IMR-90 (cell line): ENCODE results near the gene ALKBH3. TPM values are rescaled to one million over a fixed set of nuclear protein-coding genes. Genes with fewer than 3 reads are reported as not detected.

Source experiments
- ATAC-seq: fragments of 200-7000 bp; cut with Tn5 transposase; 2 replicates; pipeline ENCODE4 v1.9.1; 2020; ENCODE audit warnings: low read depth, mild to moderate bottlenecking, moderate library complexity
- BruUV-seq: library from RNA; stranded (reverse); fragments of 400-500 nt; replicated peaks from 2 replicates; lab custom pipeline; 2021; lab: Mats Ljungman, UMichigan
- CTCF ChIA-PET: fragments of 300-600 bp; formaldehyde crosslinking; extraction: SDS; loops from one replicate; lab custom pipeline; 2021; ENCODE audit warnings: antibody characterized with exemption; lab: Yijun Ruan, JAX
- POLR2A ChIA-PET: fragments of 300-600 bp; sonication (Branson Sonifier 250); formaldehyde crosslinking; loops from one replicate; lab custom pipeline; 2022; ENCODE audit warnings: antibody characterized with exemption; ENCODE audit not compliant: unreplicated experiment; lab: Charles Lee
- DNase-seq: peaks from one replicate; pipeline ENCODE4 v3.0.0; 2013
- H2AFZ ChIP-seq: replicated peaks from 2 replicates; pipeline ENCODE3; 2013; ENCODE audit warnings: low read length, mild to moderate bottlenecking; ENCODE audit not compliant: poor library complexity
- H2AK5ac ChIP-seq: 2 replicates; pipeline ENCODE4 v1.6.1; 2013; ENCODE audit warnings: low read depth, low read length, inconsistent platforms
- H2AK9ac ChIP-seq: replicated peaks from 2 replicates; pipeline ENCODE3; 2013; ENCODE audit warnings: mild to moderate bottlenecking, low read depth, low read length, moderate library complexity; ENCODE audit not compliant: poor library complexity
- H2BK120ac ChIP-seq: 2 replicates; pipeline ENCODE4 v1.6.1; 2013; ENCODE audit warnings: low read depth, low read length, inconsistent platforms
- H2BK15ac ChIP-seq: 3 replicates; pipeline ENCODE4 v1.6.1; 2013; ENCODE audit warnings: low read depth, low read length, inconsistent platforms
- H2BK20ac ChIP-seq: 2 replicates; pipeline ENCODE4 v1.6.1; 2013; ENCODE audit warnings: low read depth, mild to moderate bottlenecking, inconsistent platforms, low read length, moderate library complexity
- H2BK5ac ChIP-seq: 2 replicates; pipeline ENCODE4 v1.6.1; 2013; ENCODE audit warnings: mild to moderate bottlenecking, low read depth, low read length, inconsistent platforms; ENCODE audit not compliant: poor library complexity, severe bottlenecking
- H3K14ac ChIP-seq: replicated peaks from 2 replicates; pipeline ENCODE4 v1.6.1; 2013; ENCODE audit warnings: low read depth, low read length, inconsistent platforms
- H3K18ac ChIP-seq: 2 replicates; pipeline ENCODE4 v1.6.1; 2013; ENCODE audit warnings: low read depth, low read length, control low read depth
- H3K23ac ChIP-seq: 2 replicates; pipeline ENCODE4 v1.6.1; 2013; ENCODE audit warnings: low read depth, low read length, inconsistent platforms
- H3K27ac ChIP-seq: 2 replicates; pipeline ENCODE4 v1.5.1; 2013; ENCODE audit warnings: mild to moderate bottlenecking, control low read depth, low read length; ENCODE audit not compliant: insufficient read depth
- H3K27me3 ChIP-seq: 2 replicates; pipeline ENCODE4 v1.6.1; 2013; ENCODE audit warnings: low read length; ENCODE audit not compliant: control insufficient read depth, insufficient read depth
- H3K36me3 ChIP-seq: 2 replicates; pipeline ENCODE4 v1.6.1; 2013; ENCODE audit warnings: low read length, mixed read lengths; ENCODE audit not compliant: control insufficient read depth, insufficient read depth
- H3K4ac ChIP-seq: 2 replicates; pipeline ENCODE4 v1.6.1; 2013; ENCODE audit warnings: low read depth, low read length, inconsistent platforms
- H3K4me1 ChIP-seq: 2 replicates; pipeline ENCODE4 v1.6.1; 2013; ENCODE audit warnings: low read length, mixed read lengths; ENCODE audit not compliant: control insufficient read depth, insufficient read depth
- H3K4me2 ChIP-seq: 2 replicates; pipeline ENCODE4 v1.6.1; 2013; ENCODE audit warnings: low read depth, mild to moderate bottlenecking, control low read depth, low read length, moderate library complexity
- H3K4me3 ChIP-seq: 2 replicates; pipeline ENCODE4 v1.5.1; 2013; ENCODE audit warnings: low read depth, mild to moderate bottlenecking, control low read depth, low read length, moderate library complexity; ENCODE audit not compliant: insufficient read depth
- H3K56ac ChIP-seq: 2 replicates; pipeline ENCODE4 v1.6.1; 2013; ENCODE audit warnings: low read length, inconsistent platforms; ENCODE audit not compliant: insufficient read depth; ENCODE audit errors: extremely low read depth
- H3K79me1 ChIP-seq, 2 experiments: 2 replicates each; pipeline ENCODE4 v1.6.1; 2013; ENCODE audit warnings: low read length in 2 of 2, inconsistent platforms in 1 of 2, low read depth in 1 of 2
- H3K9ac ChIP-seq: 2 replicates; pipeline ENCODE4 v1.6.1; 2013; ENCODE audit warnings: low read depth, low read length, control low read depth
- H3K9me1 ChIP-seq: 2 replicates; pipeline ENCODE4 v1.6.1; 2013; ENCODE audit warnings: low read length, inconsistent platforms; ENCODE audit not compliant: insufficient read depth
- H3K9me3 ChIP-seq: 2 replicates; pipeline ENCODE4 v1.6.1; 2013; ENCODE audit warnings: low read length; ENCODE audit not compliant: control insufficient read depth, insufficient read depth
- H4K20me1 ChIP-seq: 2 replicates; pipeline ENCODE4 v1.6.1; 2013; ENCODE audit warnings: low read length, inconsistent platforms; ENCODE audit not compliant: insufficient read depth
- H4K5ac ChIP-seq: 2 replicates; pipeline ENCODE4 v1.6.1; 2013; ENCODE audit warnings: mild to moderate bottlenecking, low read depth, low read length, control low read depth
- H4K8ac ChIP-seq, 2 experiments: 2 replicates each; pipeline ENCODE4 v1.6.1; 2013; ENCODE audit warnings: low read depth in 2 of 2, low read length in 2 of 2, control low read depth in 1 of 2, inconsistent platforms in 1 of 2
- H4K91ac ChIP-seq: 2 replicates; pipeline ENCODE4 v1.6.1; 2013; ENCODE audit warnings: low read depth, low read length, inconsistent platforms; ENCODE audit not compliant: insufficient read depth
- MXI1 ChIP-seq: IDR thresholded peaks from 2 replicates; pipeline ENCODE4 v1.6.1; 2012; ENCODE audit warnings: low read depth, mild to moderate bottlenecking, low read length, moderate library complexity, borderline replicate concordance
- WGBS, 2 experiments: methylation state at CpG; one replicate each; pipeline versions ENCODE4 v1.1.5 to v1.1.7; 2013; ENCODE audit warnings: missing lambda C conversion rate in 2 of 2; ENCODE audit not compliant: insufficient read length in 1 of 2; ENCODE audit errors: extremely low coverage in 2 of 2; 5-methylcytosine and 5-hydroxymethylcytosine counted together
- dilution Hi-C: fragments of 300-500 bp; cut with HindIII; formaldehyde crosslinking; loops from one replicate; pipeline ENCODE4 v1.14.3; 2018; ENCODE audit warnings: low sequenced_read_pairs; ENCODE audit not compliant: unreplicated experiment
- in situ Hi-C: fragments of 300-500 bp; cut with MboI; formaldehyde crosslinking; loops from 3 replicates; pipeline ENCODE4 v1.14.3; 2019; ENCODE audit warnings: low sequenced_read_pairs, inconsistent platforms, mixed read lengths
- intact Hi-C: fragments of 100-400 bp; cut with micrococcal nuclease; formaldehyde crosslinking; loops from 2 replicates; pipeline ENCODE4 v1.10.0; 2022
- polyA plus RNA-seq, 3 experiments: library from polyadenylated mRNA; depleted of rRNA; stranded (reverse); fragments of >200 nt; gene quantifications; 2 replicates each; pipeline ENCODE4 v1.2.3, GENCODE V29; 2012; ENCODE audit warnings: low replicate concordance in 1 of 3
- total RNA-seq: library from RNA; depleted of rRNA; stranded (reverse); fragments of >200 nt; gene quantifications from 2 replicates; pipeline ENCODE4 v1.2.3, GENCODE V29; 2012
- TF ChIP-seq, protein P1 (sequence below): fragments of 150-350 bp; IDR thresholded peaks from 2 replicates; pipeline ENCODE4 v1.6.1; 2016; ENCODE audit warnings: low read depth, mild to moderate bottlenecking, low read length, moderate library complexity, borderline replicate concordance
- TF ChIP-seq, protein P2 (sequence below): conservative IDR thresholded peaks from 2 replicates; pipeline ENCODE4 v1.5.1; 2012; ENCODE audit warnings: mild to moderate bottlenecking, low read depth, low read length, improper control_type of control experiment

The ALKBH3 gene
- total and polyA plus RNA-seq, 2 of the 4 experiments (the other 2 are of a cell fraction) = 27.7 to 62.9 TPM

DNA sequence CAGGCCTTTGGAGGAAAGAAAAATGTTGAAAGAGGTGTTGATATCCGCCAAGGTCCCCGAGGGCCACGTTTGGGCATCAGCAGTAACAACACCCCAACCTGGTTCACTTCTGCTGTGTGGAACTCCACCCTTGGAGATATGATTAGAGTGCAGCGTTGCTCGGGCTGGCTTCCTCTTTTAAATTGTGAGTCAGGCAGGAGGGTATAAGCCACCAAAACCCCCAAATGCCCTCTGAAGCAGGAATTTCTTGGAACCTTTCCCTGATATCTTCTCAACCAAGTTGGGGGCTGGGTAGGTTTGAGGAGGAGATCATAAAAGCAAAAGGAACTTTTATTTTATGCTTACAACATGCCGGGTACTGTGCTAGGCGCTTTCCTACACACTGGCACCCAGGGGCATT is 55.4 kb downstream of the ALKBH3 start:
- TF ChIP-seq, protein P1, sequence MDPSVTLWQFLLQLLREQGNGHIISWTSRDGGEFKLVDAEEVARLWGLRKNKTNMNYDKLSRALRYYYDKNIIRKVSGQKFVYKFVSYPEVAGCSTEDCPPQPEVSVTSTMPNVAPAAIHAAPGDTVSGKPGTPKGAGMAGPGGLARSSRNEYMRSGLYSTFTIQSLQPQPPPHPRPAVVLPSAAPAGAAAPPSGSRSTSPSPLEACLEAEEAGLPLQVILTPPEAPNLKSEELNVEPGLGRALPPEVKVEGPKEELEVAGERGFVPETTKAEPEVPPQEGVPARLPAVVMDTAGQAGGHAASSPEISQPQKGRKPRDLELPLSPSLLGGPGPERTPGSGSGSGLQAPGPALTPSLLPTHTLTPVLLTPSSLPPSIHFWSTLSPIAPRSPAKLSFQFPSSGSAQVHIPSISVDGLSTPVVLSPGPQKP = no peak
- TF ChIP-seq MXI1 = no peak
- TF ChIP-seq, protein P2, sequence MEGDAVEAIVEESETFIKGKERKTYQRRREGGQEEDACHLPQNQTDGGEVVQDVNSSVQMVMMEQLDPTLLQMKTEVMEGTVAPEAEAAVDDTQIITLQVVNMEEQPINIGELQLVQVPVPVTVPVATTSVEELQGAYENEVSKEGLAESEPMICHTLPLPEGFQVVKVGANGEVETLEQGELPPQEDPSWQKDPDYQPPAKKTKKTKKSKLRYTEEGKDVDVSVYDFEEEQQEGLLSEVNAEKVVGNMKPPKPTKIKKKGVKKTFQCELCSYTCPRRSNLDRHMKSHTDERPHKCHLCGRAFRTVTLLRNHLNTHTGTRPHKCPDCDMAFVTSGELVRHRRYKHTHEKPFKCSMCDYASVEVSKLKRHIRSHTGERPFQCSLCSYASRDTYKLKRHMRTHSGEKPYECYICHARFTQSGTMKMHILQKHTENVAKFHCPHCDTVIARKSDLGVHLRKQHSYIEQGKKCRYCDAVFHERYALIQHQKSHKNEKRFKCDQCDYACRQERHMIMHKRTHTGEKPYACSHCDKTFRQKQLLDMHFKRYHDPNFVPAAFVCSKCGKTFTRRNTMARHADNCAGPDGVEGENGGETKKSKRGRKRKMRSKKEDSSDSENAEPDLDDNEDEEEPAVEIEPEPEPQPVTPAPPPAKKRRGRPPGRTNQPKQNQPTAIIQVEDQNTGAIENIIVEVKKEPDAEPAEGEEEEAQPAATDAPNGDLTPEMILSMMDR = no peak
- no peak overlapping the region for H3K9ac ChIP-seq
- no peak overlapping the region for H3K18ac ChIP-seq
- no peak overlapping the region for H3K56ac ChIP-seq
- no peak overlapping the region for H3K27ac ChIP-seq
- no peaks in the 10 kb centered on the region for H3K9me3 ChIP-seq
- no peak overlapping the region for H4K91ac ChIP-seq
- H2BK120ac ChIP-seq = no peak overlapping the region
- dilution Hi-C loops (no loop called here), intact Hi-C loops (loop anchor here (2.0 kb wide), 1 partner anchor 13 kb away; no protein-coding TSS in a partner anchor), in situ Hi-C loops (no loop called here)
- no peak overlapping the region for H2BK15ac ChIP-seq
- H4K5ac ChIP-seq = no peak overlapping the region
- no peaks in the 10 kb centered on the region for H3K36me3 ChIP-seq
- no peak overlapping the region for H2BK20ac ChIP-seq
- BruUV-seq = no TSS peak
- no peak overlapping the region for H2AK9ac ChIP-seq
- no peak overlapping the region for H3K4me2 ChIP-seq
- no peak overlapping the region for H2AK5ac ChIP-seq
- DNase-seq = no peak
- peaks cover 19% of the 10 kb centered on the region for H3K4me1 ChIP-seq
- ChIA-PET CTCF (no interaction called here), POLR2A (no interaction called here)
- no peak overlapping the region for H3K4ac ChIP-seq
- no peak overlapping the region for H4K8ac ChIP-seq
- H3K27me3 ChIP-seq = peaks cover 13% of the 10 kb centered on the region
- H3K79me1 ChIP-seq = no peaks in the 10 kb centered on the region
- H3K4me3 ChIP-seq = no peak overlapping the region
- no peak overlapping the region for H3K23ac ChIP-seq
- H2AFZ ChIP-seq = no peak overlapping the region
- H3K14ac ChIP-seq = no peak overlapping the region
- ATAC-seq = no peak
- H4K20me1 ChIP-seq = no peaks in the 10 kb centered on the region
- no CpG with 5 or more reads among the region's 7 CpGs for WGBS, 2 experiments
- no peak overlapping the region for H2BK5ac ChIP-seq
- peaks cover 16% of the 10 kb centered on the region for H3K9me1 ChIP-seq
